K562 (cell line): ENCODE results near the gene SAT2. TPM values are rescaled to one million over a fixed set of nuclear protein-coding genes. Genes with fewer than 3 reads are reported as not detected.
A peak's percentile ranks its signal among the peaks of the same experiment; 100 is the strongest.

ENCODE experiments used
- ASH1L ChIP-seq: fragments of 450-650 bp; IDR thresholded peaks from 2 replicates; pipeline ENCODE4 v1.6.1; 2018; ENCODE audit warnings: borderline replicate concordance, mild to moderate bottlenecking, low read depth; ENCODE audit not compliant: partially characterized antibody
- ATF7 ChIP-seq: fragments of 450-650 bp; IDR thresholded peaks from 2 replicates; pipeline ENCODE4 v1.7.1; 2014; ENCODE audit warnings: mild to moderate bottlenecking, moderate library complexity
- BACH1 ChIP-seq: fragments of 200-800 bp; sonication (Bioruptor generic); IDR thresholded peaks from 2 replicates; pipeline ENCODE4 v1.6.1; 2016; ENCODE audit warnings: missing genetic modification characterization, missing compliant biosample characterization
- CAMTA2 ChIP-seq: fragments of 250-450 bp; sonication (Bioruptor Pico); conservative IDR thresholded peaks from 2 replicates; pipeline ENCODE4 v1.5.1; 2022
- CSDE1 ChIP-seq, 2 experiments: fragments of 450-650 bp; IDR thresholded peaks; 2 replicates each; pipeline ENCODE4 v1.6.1; 2016; ENCODE audit warnings: mild to moderate bottlenecking in 1 of 2
- FOXK1 ChIP-seq: sonication (generic); formaldehyde crosslinking; IDR thresholded peaks from 2 replicates; pipeline ENCODE4 v1.8.0; 2022; ENCODE audit warnings: missing genetic modification reagents, mild to moderate bottlenecking, borderline replicate concordance
- LARP7 ChIP-seq: fragments of 450-650 bp; IDR thresholded peaks from 2 replicates; pipeline ENCODE4 v1.6.1; 2016
- MCM3 ChIP-seq: fragments of 450-650 bp; IDR thresholded peaks from 2 replicates; pipeline ENCODE4 v1.6.1; 2016
- RBM39 ChIP-seq: fragments of 200-400 bp; formaldehyde crosslinking; optimal IDR thresholded peaks from 2 replicates; pipeline ENCODE3; 2018; ENCODE audit warnings: low read depth, low read length
- RFX7 ChIP-seq: fragments of 250-450 bp; sonication (Bioruptor Pico); IDR thresholded peaks from 2 replicates; pipeline ENCODE4 v1.5.1; 2021; ENCODE audit warnings: mild to moderate bottlenecking
- SRSF9 ChIP-seq: fragments of 200-400 bp; formaldehyde crosslinking; IDR thresholded peaks from 2 replicates; pipeline ENCODE4 v1.6.1; 2017; ENCODE audit warnings: low read depth, low read length, borderline replicate concordance
- ZC3H8 ChIP-seq: fragments of 450-650 bp; IDR thresholded peaks from 2 replicates; pipeline ENCODE4 v1.6.1; 2017
- ZKSCAN8 ChIP-seq: fragments of 200-800 bp; sonication (Bioruptor generic); IDR thresholded peaks from 2 replicates; pipeline ENCODE4 v1.6.1; 2016; ENCODE audit warnings: missing genetic modification characterization, missing compliant biosample characterization
- ZNF277 ChIP-seq: fragments of 250-450 bp; sonication (Bioruptor Pico); IDR thresholded peaks from 2 replicates; pipeline ENCODE4 v1.8.0; 2022; ENCODE audit warnings: inconsistent platforms, mild to moderate bottlenecking, moderate library complexity, borderline replicate concordance
- ZNF778 ChIP-seq: fragments of 450-650 bp; formaldehyde crosslinking; IDR thresholded peaks from 2 replicates; pipeline ENCODE4 v1.4.0; 2020; ENCODE audit warnings: mild to moderate bottlenecking, moderate library complexity
- polyA plus RNA-seq, 8 experiments: library from polyadenylated mRNA; depleted of rRNA in 4 of 8; stranded (reverse) in 5 of 8; unstranded in 3 of 8; fragments of >200 nt; fragmentation: Nextera tagmentation in 2 of 8; fragmentation: Illumina TruSeq in 1 of 8; extraction: Ambion mirVana in 2 of 8; extraction: Trizol in 1 of 8; gene quantifications; 2 replicates each; pipeline versions ENCODE4 v1.2.1 to v1.2.3, GENCODE V29; 2011 to 2014; ENCODE audit warnings: inconsistent platforms in 1 of 8, missing spikeins in 1 of 8
- total RNA-seq, 7 experiments: library from RNA; depleted of rRNA in 6 of 7; stranded (reverse); fragments of >200 nt in 6 of 7; fragmentation: Illumina TruSeq in 2 of 7; extraction: Trizol in 2 of 7; gene quantifications; 2 replicates each; pipeline versions ENCODE4 v1.2.1 to v1.2.3, GENCODE V29; 2011 to 2021; ENCODE audit warnings: low replicate concordance in 1 of 7
- TF ChIP-seq, protein P1 (sequence below), 2 experiments: fragments of 450-650 bp in 1 of 2; sonication (generic) in 1 of 2; formaldehyde crosslinking in 1 of 2; IDR thresholded peaks; 2 replicates each; pipeline versions ENCODE4 v1.7.1 to v1.9.0; 2016 to 2022; ENCODE audit warnings: inconsistent platforms in 1 of 2, mild to moderate bottlenecking in 1 of 2, missing genetic modification reagents in 1 of 2

SAT2 gene
- total and polyA plus RNA-seq, 9 of the 15 experiments (the other 6 are each of a cell fraction or from before 2014, with no cell fraction given): 2.0 to 8.0 (median 5.3) TPM

GRCh38 chr17:7579001-7579833 is 48.4 kb downstream of the SAT2 start, which contains the start of gene CD68 (continued):
- TF ChIP-seq ASH1L: no peak
- no peak for TF ChIP-seq BACH1 (tag)
- TF ChIP-seq CSDE1 (IDR thresholded peaks at IDR 0.05): no peak
- TF ChIP-seq RFX7 (CRISPR knock-in tag): 0 out of 2 replicates have a peak, but pooled peaks have one; percentile 38
- no peak for TF ChIP-seq ZNF778 (CRISPR knock-in tag)
- TF ChIP-seq ZC3H8: no peak
- TF ChIP-seq RBM39: no peak
- TF ChIP-seq MCM3: no peak
- TF ChIP-seq, protein P1, sequence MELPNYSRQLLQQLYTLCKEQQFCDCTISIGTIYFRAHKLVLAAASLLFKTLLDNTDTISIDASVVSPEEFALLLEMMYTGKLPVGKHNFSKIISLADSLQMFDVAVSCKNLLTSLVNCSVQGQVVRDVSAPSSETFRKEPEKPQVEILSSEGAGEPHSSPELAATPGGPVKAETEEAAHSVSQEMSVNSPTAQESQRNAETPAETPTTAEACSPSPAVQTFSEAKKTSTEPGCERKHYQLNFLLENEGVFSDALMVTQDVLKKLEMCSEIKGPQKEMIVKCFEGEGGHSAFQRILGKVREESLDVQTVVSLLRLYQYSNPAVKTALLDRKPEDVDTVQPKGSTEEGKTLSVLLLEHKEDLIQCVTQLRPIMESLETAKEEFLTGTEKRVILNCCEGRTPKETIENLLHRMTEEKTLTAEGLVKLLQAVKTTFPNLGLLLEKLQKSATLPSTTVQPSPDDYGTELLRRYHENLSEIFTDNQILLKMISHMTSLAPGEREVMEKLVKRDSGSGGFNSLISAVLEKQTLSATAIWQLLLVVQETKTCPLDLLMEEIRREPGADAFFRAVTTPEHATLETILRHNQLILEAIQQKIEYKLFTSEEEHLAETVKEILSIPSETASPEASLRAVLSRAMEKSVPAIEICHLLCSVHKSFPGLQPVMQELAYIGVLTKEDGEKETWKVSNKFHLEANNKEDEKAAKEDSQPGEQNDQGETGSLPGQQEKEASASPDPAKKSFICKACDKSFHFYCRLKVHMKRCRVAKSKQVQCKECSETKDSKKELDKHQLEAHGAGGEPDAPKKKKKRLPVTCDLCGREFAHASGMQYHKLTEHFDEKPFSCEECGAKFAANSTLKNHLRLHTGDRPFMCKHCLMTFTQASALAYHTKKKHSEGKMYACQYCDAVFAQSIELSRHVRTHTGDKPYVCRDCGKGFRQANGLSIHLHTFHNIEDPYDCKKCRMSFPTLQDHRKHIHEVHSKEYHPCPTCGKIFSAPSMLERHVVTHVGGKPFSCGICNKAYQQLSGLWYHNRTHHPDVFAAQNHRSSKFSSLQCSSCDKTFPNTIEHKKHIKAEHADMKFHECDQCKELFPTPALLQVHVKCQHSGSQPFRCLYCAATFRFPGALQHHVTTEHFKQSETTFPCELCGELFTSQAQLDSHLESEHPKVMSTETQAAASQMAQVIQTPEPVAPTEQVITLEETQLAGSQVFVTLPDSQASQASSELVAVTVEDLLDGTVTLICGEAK (IDR thresholded peaks at IDR 0.05): peak; percentile 55
- TF ChIP-seq, protein P1 (CRISPR knock-in tag; IDR thresholded peaks at IDR 0.05): no peak
- TF ChIP-seq LARP7: no peak
- no peak for TF ChIP-seq CAMTA2 (CRISPR knock-in tag)
- TF ChIP-seq SRSF9: no peak
- peak; percentile 23; the same call in 1 of the 2 replicates for TF ChIP-seq ATF7
- no peak for TF ChIP-seq ZKSCAN8 (CRISPR knock-in tag)
- peak; percentile 95 for TF ChIP-seq FOXK1 (CRISPR knock-in tag)
- TF ChIP-seq ZNF277 (CRISPR knock-in tag): no peak
